AG09319 (cell line): Measurements from ENCODE around the gene FMNL2.
A peak's percentile ranks its signal among the peaks of the same experiment; 100 is the strongest.

ENCODE experiments used
- DNase-seq: peaks from one replicate; pipeline ENCODE4 v3.0.0-alpha.2; 2010; ENCODE audit warnings: low read depth; ENCODE audit errors: extremely low read depth
- TF ChIP-seq, protein P1 (sequence below): IDR thresholded peaks from 2 replicates; pipeline ENCODE4 v1.5.1; 2011; ENCODE audit warnings: low read depth, mild to moderate bottlenecking, inconsistent platforms, low read length, moderate library complexity

FMNL2 gene

GRCh38 chr2:152550386-152550785 lies 215.4 kb downstream of the FMNL2 start:
- TF ChIP-seq, protein P1, sequence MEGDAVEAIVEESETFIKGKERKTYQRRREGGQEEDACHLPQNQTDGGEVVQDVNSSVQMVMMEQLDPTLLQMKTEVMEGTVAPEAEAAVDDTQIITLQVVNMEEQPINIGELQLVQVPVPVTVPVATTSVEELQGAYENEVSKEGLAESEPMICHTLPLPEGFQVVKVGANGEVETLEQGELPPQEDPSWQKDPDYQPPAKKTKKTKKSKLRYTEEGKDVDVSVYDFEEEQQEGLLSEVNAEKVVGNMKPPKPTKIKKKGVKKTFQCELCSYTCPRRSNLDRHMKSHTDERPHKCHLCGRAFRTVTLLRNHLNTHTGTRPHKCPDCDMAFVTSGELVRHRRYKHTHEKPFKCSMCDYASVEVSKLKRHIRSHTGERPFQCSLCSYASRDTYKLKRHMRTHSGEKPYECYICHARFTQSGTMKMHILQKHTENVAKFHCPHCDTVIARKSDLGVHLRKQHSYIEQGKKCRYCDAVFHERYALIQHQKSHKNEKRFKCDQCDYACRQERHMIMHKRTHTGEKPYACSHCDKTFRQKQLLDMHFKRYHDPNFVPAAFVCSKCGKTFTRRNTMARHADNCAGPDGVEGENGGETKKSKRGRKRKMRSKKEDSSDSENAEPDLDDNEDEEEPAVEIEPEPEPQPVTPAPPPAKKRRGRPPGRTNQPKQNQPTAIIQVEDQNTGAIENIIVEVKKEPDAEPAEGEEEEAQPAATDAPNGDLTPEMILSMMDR, result no peak
- no peak for DNase-seq

DNA sequence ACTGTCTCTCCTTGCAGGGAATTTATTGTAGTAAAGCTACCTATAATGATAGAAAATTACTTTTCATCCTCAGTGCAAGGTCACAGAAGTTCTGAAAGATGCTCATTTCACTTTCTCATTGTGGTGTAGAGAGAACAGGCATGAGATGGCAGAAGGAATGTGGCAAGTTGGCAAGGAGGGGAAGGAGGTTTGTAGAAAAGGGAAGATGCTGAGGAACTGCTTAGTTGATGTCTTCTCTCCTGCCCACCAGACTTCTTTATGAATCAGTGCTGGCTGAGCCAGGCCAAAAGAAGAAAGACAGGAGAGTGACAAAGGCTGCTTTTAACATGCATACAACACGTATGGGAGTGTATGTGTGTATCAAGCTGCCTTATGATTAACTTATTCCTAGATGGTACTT lies 217.9 kb downstream of the FMNL2 start:
- TF ChIP-seq, protein P1, result no peak

DNA sequence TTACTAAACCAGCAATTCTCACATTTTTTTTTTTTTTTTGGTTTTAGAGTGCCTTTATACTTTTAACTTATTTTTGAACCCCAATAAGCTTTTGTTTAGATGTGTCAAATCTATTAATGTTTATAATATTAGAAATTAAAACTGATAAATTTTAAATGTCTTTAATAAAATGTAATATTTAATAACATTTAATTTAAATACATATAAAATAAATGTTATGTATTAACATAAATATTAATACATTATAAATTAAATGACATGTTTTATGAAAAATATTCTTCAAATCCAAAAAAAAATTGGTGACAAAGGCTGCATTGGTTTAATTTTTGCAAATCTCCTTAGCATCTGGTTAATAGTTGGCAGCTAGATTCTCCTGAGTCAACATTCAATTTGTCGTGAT lies 218.5 kb downstream of the FMNL2 start:
- TF ChIP-seq, protein P1, result no peak
- no peak for DNase-seq

More for the DNA sequence above, 217.9 kb downstream of the FMNL2 start:
- no peak for DNase-seq

GRCh38 chr2:152555048-152555447 lies 220.1 kb downstream of the FMNL2 start:
- DNase-seq, result no peak
- TF ChIP-seq, protein P1, result peak; percentile 1; the same call in 1 of the 2 replicates

GRCh38 chr2:152556506-152556905 lies 221.5 kb downstream of the FMNL2 start:
- TF ChIP-seq, protein P1, result no peak
- no peak for DNase-seq

- TF ChIP-seq, protein P1, result no peak
- DNase-seq, result no peak
Measured at GRCh38 chr2:152557273-152557888, 222.4 kb downstream of the FMNL2 start.

DNA sequence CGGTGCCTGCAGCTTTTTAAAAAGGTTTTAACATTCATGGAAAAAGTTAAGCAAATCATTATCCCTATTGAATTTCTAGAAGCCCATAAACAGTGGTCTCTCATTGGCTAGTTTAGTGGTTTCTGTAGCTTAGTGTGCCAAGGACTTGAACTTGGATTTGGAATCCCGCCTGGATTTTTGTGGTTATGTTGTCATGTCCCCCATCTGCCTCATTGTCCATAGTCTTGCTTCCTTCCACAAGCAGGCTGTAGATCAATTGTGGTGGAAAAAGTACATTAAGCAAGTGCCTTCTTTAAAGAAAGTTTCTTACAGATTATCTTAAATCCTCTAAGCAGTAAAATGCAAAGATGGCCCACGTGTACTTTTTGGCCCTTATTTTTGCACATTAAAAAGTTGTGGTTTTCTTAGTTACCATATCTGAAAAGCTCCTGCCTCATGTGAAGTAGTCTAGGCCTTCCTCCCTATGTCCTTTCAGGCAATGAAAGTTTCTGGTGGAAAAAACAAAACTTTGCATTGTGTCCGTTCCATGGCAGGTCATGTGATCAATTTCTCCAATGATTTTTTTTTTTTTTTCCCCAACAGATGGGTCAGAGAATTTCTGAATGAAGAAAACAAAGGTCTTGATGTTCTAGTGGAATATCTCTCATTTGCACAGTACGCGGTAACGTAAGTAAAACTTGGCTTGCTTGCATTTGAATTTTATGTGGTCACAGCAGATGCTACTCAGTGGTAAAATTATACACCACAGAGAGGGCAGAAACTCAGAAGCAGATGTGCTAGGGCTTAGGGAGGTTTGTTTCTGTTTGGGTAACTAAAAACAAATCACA lies 223.4 kb downstream of the FMNL2 start:
- peak; percentile 78 for DNase-seq
- TF ChIP-seq, protein P1, result no peak
